Measurements from ENCODE around the gene PRR29.

- TF ChIP-seq POLR2AphosphoS5 (IDR thresholded peaks at IDR 0.05; ENCODE audit: borderline replicate concordance, low read depth, low read length) (no peak), EZH2 (IDR thresholded peaks at IDR 0.05) (no peak)
Observed at GRCh38 chr17:63998050-63998720, at the start of gene PRR29.

Data from SK-N-MC (cell line).